A673 (cell line): Measurements from ENCODE around the gene ALDH7A1.

Experiments used
- CTCF ChIP-seq: fragments of 300-800, 200-600 bp; sonication (generic); conservative IDR thresholded peaks from 2 replicates; pipeline ENCODE4 v1.5.1; 2017; ENCODE audit warnings: low read depth, mild to moderate bottlenecking, antibody characterized with exemption, low read length, moderate library complexity, mixed read lengths
- EZH2 ChIP-seq: fragments of 200-600 bp; sonication (generic); IDR thresholded peaks from 2 replicates; pipeline ENCODE4 v1.6.1; 2017; ENCODE audit warnings: borderline replicate concordance, low read depth, mild to moderate bottlenecking, mixed read lengths, antibody characterized with exemption, low read length; ENCODE audit not compliant: poor library complexity, severe bottlenecking

GRCh38 chr5:126633552-126633951 is 38.5 kb upstream of the ALDH7A1 start:
- TF ChIP-seq CTCF (no peak), EZH2 (no peak)
